GM21619 (cell line): ENCODE data around the gene SLIT3.
A peak's percentile ranks its signal among the peaks of the same experiment; 100 is the strongest.

ENCODE experiments used
- ATAC-seq: cut with Tn5 transposase; IDR thresholded peaks from one replicate; pipeline ENCODE4 v1.9.1; 2021; ENCODE audit not compliant: unreplicated experiment

SLIT3 gene

GRCh38 chr5:168844016-168844921, 456.7 kb downstream of the SLIT3 start:
- ATAC-seq, result no peak

GRCh38 chr5:168843277-168844015, 457.5 kb downstream of the SLIT3 start:
- ATAC-seq, result no peak

- ATAC-seq, result no peak
Observed at GRCh38 chr5:168842571-168843205, 458.3 kb downstream of the SLIT3 start.

GRCh38 chr5:168837852-168838251, 463.1 kb downstream of the SLIT3 start:
- ATAC-seq, result no peak

- ATAC-seq, result no peak
Observed at GRCh38 chr5:168836603-168837231, 464.2 kb downstream of the SLIT3 start.

GRCh38 chr5:168833936-168834335, 467.0 kb downstream of the SLIT3 start:
- no peak for ATAC-seq

GRCh38 chr5:168833383-168833782, 467.6 kb downstream of the SLIT3 start:
- no peak for ATAC-seq

- no peak for ATAC-seq
Observed at GRCh38 chr5:168832308-168832707, 468.6 kb downstream of the SLIT3 start.

- ATAC-seq, result no peak
Observed at GRCh38 chr5:168831383-168831782, 469.6 kb downstream of the SLIT3 start.

- no peak for ATAC-seq
Observed at GRCh38 chr5:168830833-168831232, 470.1 kb downstream of the SLIT3 start.

- no peak for ATAC-seq
Observed at GRCh38 chr5:168829922-168830417, 471.0 kb downstream of the SLIT3 start.

- no peak for ATAC-seq
Observed at GRCh38 chr5:168829044-168829443, 471.9 kb downstream of the SLIT3 start.

GRCh38 chr5:168827636-168828035, 473.3 kb downstream of the SLIT3 start:
- ATAC-seq, result no peak

GRCh38 chr5:168826246-168826725, 474.7 kb downstream of the SLIT3 start:
- ATAC-seq, result no peak

- ATAC-seq, result peak; percentile 41
Observed at GRCh38 chr5:168822745-168823281, 478.1 kb downstream of the SLIT3 start.

- ATAC-seq, result peak; percentile 41
Observed at GRCh38 chr5:168822248-168822744, 478.6 kb downstream of the SLIT3 start.

GRCh38 chr5:168820874-168821273, 480.1 kb downstream of the SLIT3 start:
- ATAC-seq, result no peak

- ATAC-seq, result no peak
Observed at GRCh38 chr5:168819004-168819621, 481.8 kb downstream of the SLIT3 start.

- no peak for ATAC-seq
Observed at GRCh38 chr5:168818558-168818957, 482.4 kb downstream of the SLIT3 start.

- ATAC-seq, result no peak
Observed at GRCh38 chr5:168817591-168817990, 483.3 kb downstream of the SLIT3 start.
